ENCODE results near the gene ARHGAP24. TPM values are rescaled to one million over a fixed set of nuclear protein-coding genes. Genes with fewer than 3 reads are reported as not detected.

Gene ARHGAP24
- total and polyA plus RNA-seq, 2 donors (not counting 3 experiments of a cell fraction or from before 2014, with no cell fraction given): 52.1 to 79.4 TPM

- no peaks in the 10 kb centered on the region for H3K9me1 ChIP-seq (replicated peaks; ENCODE audit: control insufficient read depth, extremely low read depth, insufficient read depth, low read length)
- dilution Hi-C loops (cut with MboI; ENCODE audit: extremely low pct_ligation_motif_present, low sequenced_read_pairs): no loop called here
- H3K27me3 ChIP-seq (ENCODE audit: control insufficient read depth in 2 of 2, insufficient read depth in 2 of 2, low read length in 2 of 2): peaks cover 4 to 19% of the 10 kb centered on the region in 2 experiments
- no peak overlapping the region for H3K4me3 ChIP-seq (replicated peaks in 1 of 3; ENCODE audit: insufficient read depth in 1 of 3, low read depth in 1 of 3, low read length in 3 of 3)
- ChIA-PET CTCF (no interaction called here), POLR2A (no interaction called here)
- no peak for FAIRE-seq
- H3K79me2 ChIP-seq (ENCODE audit: control insufficient read depth, insufficient read depth, low read length): no peaks in the 10 kb centered on the region
- H3K4me1 ChIP-seq (ENCODE audit: control insufficient read depth, extremely low read depth, insufficient read depth, low read length): no peaks in the 10 kb centered on the region
- H4K20me1 ChIP-seq (replicated peaks; ENCODE audit: control insufficient read depth, extremely low read depth, insufficient read depth, low read length): no peaks in the 10 kb centered on the region
- no peak for TF ChIP-seq POLR2AphosphoS5 (IDR thresholded peaks at IDR 0.05; ENCODE audit: insufficient read depth, low read depth, low read length)
- no peak for TF ChIP-seq MAX (IDR thresholded peaks at IDR 0.05; ENCODE audit: insufficient read depth, insufficient read length)
- no peak for TF ChIP-seq JUN (IDR thresholded peaks at IDR 0.05; ENCODE audit: borderline replicate concordance, insufficient read depth, insufficient read length, low read depth)
- TF ChIP-seq MYC (IDR thresholded peaks at IDR 0.05; ENCODE audit: low read depth, low read length): no peak
- no peak overlapping the region for H3K9ac ChIP-seq (replicated peaks; ENCODE audit: extremely low read depth, insufficient read depth, low read length)
- no peak overlapping the region for H3K4me2 ChIP-seq (ENCODE audit: insufficient read depth, low read length)
- intact Hi-C loops (cut with micrococcal nuclease): no loop called here
- no peak overlapping the region for H2AFZ ChIP-seq (ENCODE audit: low read depth, low read length)
- H3K27ac ChIP-seq (ENCODE audit: insufficient read depth, low read depth, low read length): no peak overlapping the region
- H3K9me3 ChIP-seq (replicated peaks; ENCODE audit: control insufficient read depth, insufficient read depth, low read length): no peaks in the 10 kb centered on the region
- no peaks in the 10 kb centered on the region for H3K36me3 ChIP-seq (ENCODE audit: control insufficient read depth in 2 of 2, extremely low read depth in 1 of 2, insufficient read depth in 2 of 2, low read length in 2 of 2)
- DNase-seq (ENCODE audit: low read depth, low spot score): no peak
- no TSS peak for BruUV-seq (replicated peaks)
These were observed 209.7 kb downstream of the ARHGAP24 start for GRCh38 chr4:85684676-85685075.

- ChIA-PET CTCF (interaction anchor here (1.2 to 1.6 kb wide), 2 partner anchors 10 to 61 kb away, joined by 3 to 4 read pairs; no protein-coding TSS in a partner anchor), POLR2A (no interaction called here)
- no peaks in the 10 kb centered on the region for H3K4me1 ChIP-seq (ENCODE audit: control insufficient read depth, extremely low read depth, insufficient read depth, low read length)
- FAIRE-seq: no peak
- no peak overlapping the region for H3K4me2 ChIP-seq (ENCODE audit: insufficient read depth, low read length)
- dilution Hi-C loops (cut with MboI; ENCODE audit: extremely low pct_ligation_motif_present, low sequenced_read_pairs): no loop called here
- no peaks in the 10 kb centered on the region for H4K20me1 ChIP-seq (replicated peaks; ENCODE audit: control insufficient read depth, extremely low read depth, insufficient read depth, low read length)
- H3K27me3 ChIP-seq (ENCODE audit: control insufficient read depth in 2 of 2, insufficient read depth in 2 of 2, low read length in 2 of 2): peaks cover 7 to 25% of the 10 kb centered on the region in 2 experiments
- no TSS peak for BruUV-seq (replicated peaks)
- H3K4me3 ChIP-seq (replicated peaks in 1 of 3; ENCODE audit: insufficient read depth in 1 of 3, low read depth in 1 of 3, low read length in 3 of 3): no peak overlapping the region
- H3K36me3 ChIP-seq (ENCODE audit: control insufficient read depth in 2 of 2, extremely low read depth in 1 of 2, insufficient read depth in 2 of 2, low read length in 2 of 2): no peaks in the 10 kb centered on the region
- H3K79me2 ChIP-seq (ENCODE audit: control insufficient read depth, insufficient read depth, low read length): no peaks in the 10 kb centered on the region
- no peak for TF ChIP-seq MYC (IDR thresholded peaks at IDR 0.05; ENCODE audit: low read depth, low read length)
- TF ChIP-seq MAX (IDR thresholded peaks at IDR 0.05; ENCODE audit: insufficient read depth, insufficient read length): no peak
- TF ChIP-seq EZH2 (IDR thresholded peaks at IDR 0.05; ENCODE audit: borderline replicate concordance, low read depth, low read length, severe bottlenecking): no peak
- TF ChIP-seq POLR2A (IDR thresholded peaks at IDR 0.05; ENCODE audit: low read depth, low read length): no peak
- no peak for TF ChIP-seq POLR2AphosphoS5 (IDR thresholded peaks at IDR 0.05; ENCODE audit: insufficient read depth, low read depth, low read length)
- TF ChIP-seq GATA2 (IDR thresholded peaks at IDR 0.05; ENCODE audit: insufficient read depth, insufficient read length, low read depth, low read length): no peak
- TF ChIP-seq CTCF (IDR thresholded peaks at IDR 0.05; ENCODE audit: extremely low read depth in 1 of 2, insufficient read depth in 1 of 2, low read depth in 1 of 2, low read length in 2 of 2): no peak
- no peak for TF ChIP-seq JUN (IDR thresholded peaks at IDR 0.05; ENCODE audit: borderline replicate concordance, insufficient read depth, insufficient read length, low read depth)
- no peak for TF ChIP-seq FOS (IDR thresholded peaks at IDR 0.05; ENCODE audit: borderline replicate concordance, insufficient read depth, low read length)
- no peak overlapping the region for H3K27ac ChIP-seq (ENCODE audit: insufficient read depth, low read depth, low read length)
- no peak overlapping the region for H3K9ac ChIP-seq (replicated peaks; ENCODE audit: extremely low read depth, insufficient read depth, low read length)
- no peaks in the 10 kb centered on the region for H3K9me1 ChIP-seq (replicated peaks; ENCODE audit: control insufficient read depth, extremely low read depth, insufficient read depth, low read length)
- H3K9me3 ChIP-seq (replicated peaks; ENCODE audit: control insufficient read depth, insufficient read depth, low read length): no peaks in the 10 kb centered on the region
- intact Hi-C loops (cut with micrococcal nuclease): no loop called here
- no peak overlapping the region for H2AFZ ChIP-seq (ENCODE audit: low read depth, low read length)
- no peak for DNase-seq (ENCODE audit: low read depth, low spot score)
These were observed 211.4 kb downstream of the ARHGAP24 start for GRCh38 chr4:85686398-85686797.

All from endothelial cell of umbilical vein (primary cell).